SHP77 treated with DMSO at 0.1 percent for 48 hours (cell line): ENCODE results near the gene SOBP.

Experiments used
- DNase-seq: peaks from one replicate; lab custom pipeline; 2025; lab: John Stamatoyannopoulos, UW

Gene SOBP

DNA sequence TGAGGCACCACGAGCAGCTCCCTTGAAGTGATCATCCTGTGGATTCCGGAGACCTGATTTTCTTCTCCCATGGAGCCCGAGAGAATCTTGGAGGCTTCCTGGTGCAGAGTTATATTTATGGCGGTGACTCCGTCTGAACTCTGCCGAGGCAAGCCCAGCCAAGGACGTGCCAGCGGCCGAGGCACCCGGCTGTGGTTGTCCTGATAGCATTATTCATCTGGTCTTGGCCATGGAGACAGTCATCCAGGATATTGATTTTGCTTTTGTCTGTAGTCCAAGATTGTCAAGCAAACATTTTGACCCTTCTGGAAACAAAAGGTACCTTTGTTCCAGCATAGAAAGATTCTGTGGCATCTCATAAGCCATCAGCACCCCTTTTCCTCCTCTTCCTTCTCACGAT lies 170.9 kb downstream of the SOBP start:
- no peak for DNase-seq

DNA sequence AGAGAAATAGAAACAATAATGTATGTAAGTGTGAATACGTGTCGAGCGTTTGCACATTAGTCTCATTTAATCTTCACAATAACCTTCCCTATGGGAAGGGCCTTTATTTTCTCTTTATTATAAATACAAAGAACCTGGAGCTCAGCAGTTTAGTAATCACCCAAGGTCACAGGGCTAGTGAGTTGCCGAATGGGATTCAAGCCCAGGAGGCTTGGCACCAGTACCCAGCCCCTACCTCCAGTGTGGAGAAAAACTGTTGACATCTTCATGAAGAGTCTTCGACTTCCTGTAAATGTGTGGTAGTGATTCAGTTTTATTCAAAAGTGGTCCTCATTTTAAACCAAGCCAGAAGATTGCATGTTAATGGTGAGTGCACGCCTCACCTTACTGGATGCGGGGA lies 171.4 kb downstream of the SOBP start:
- DNase-seq = no peak

DNA sequence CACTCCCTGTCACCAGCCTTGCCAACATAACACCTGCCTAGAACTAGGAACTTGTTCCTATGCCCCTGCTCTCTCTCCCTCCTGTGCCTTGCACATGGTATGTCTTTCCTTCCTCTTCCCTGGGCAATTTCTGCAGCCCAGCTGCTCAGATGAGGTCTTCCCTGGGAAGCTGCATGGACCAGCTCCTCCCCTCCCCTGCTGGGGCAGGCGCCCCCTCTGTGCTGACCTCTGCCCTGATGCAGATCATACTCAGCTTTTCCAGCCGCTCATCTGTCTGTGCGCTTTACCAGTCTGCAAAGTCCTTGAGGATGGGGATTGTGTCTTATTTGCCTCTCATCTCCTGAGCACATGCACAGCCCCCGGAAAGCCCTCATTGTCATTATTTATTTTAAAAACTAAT lies 172.4 kb downstream of the SOBP start:
- no peak for DNase-seq

DNA sequence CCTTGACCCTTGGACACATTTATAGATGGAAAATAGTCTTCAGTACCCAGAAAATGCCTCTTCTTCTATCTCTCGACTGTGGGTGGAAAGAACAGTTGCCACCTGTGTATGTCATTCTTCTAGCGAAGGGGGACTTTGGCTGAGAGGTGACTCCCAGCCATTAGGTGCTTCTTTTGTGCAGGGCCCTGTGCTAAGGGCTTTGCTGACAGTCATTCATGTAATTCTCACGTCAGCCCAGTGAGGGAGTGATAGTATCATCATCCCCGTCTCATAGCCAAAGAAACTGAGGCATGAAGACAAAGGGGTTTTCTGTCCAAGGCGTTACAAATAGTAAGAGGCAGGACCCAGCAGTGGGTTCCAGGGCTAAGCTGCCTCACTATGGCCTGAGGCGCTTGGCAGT lies 173.4 kb downstream of the SOBP start:
- no peak for DNase-seq

DNA sequence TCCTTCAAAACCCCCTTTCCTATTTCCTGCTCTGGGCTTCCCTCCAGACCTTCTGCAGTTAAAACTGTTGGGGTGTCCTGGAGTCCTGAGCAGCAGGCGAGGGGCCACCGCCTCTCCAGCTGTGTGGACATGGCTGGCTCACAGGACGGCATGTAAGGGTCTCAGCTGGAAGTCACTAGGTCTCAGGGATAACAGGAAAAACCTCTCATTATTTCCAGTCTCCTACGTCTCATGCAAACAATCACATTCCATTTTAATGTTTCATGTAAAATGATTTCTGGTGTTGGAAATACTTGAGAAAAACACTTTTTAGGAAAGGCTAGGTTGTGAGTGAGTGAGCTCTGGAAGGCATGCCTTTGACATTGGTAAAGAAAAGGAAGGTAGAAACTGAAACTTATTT lies 175.5 kb downstream of the SOBP start:
- DNase-seq = no peak

DNA sequence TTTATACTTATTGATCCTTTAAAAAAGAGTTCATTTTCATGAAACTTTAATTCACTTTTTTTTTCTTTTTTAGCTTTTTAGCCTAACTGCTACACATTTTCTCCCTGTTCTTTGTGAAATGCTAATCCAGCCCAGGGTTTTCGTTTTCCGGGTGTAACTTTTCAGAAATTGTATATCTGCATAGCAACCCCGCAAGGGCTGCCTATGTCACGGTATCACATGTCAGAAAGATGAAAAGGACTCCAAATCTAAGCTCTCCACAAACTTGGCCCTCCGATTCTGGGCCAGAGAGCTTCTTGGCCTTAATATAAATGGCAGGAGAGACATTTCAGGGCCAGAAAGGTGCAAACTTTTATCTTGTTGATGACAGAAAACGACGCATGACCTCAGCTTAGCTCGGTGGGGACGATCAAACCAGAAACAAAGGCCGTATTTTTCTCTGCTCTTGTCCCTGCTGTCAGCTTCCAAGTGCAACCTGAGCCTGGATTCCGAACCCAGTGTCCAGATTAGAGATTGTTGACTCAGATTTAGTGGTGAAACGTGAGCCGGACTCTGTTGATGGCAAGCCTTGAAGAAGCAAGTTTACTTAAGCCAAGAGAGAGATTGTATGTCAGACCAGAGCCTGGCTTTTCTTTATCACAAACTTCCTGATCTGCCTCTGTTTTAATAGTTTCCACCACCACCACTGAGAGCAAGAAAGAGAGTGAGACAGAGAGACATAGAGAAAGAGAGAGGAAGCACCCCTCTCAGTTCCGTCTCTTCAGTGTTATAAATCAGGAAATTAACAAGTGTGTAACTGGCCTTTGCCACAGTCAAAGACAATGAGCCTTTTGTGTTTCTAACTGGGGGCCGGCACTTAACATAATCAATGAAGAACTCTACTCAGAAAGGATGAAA lies 176.4 kb downstream of the SOBP start:
- DNase-seq = no peak

DNA sequence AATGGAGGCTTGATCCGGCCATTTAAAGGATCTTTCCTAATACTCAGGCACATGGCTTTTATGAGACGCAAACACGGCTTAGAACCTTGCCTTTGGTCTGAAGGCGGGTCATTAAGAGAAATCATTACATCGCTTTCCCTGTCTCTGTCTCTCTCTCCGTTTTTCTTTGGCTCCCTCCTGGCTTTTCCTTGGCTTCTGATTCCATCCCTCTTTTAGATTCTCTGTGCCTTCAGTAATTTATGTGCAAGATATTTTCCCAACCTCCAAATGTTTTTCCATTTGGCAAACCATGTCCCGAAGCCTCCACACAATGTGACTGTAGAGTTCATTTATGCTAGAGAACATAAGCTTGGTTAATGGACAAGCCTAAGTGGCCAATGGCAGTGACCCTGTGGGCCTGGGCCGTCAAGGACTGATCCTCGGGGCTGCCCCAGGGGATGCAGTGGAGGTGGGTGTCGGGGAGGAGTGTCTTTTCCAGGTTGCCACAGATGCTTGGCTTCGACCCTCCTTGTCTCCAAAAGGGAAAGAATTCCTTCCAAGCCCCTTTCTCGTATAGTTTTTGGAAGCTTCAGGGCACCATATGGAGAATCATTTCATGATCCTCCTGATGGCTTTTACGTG lies 177.2 kb downstream of the SOBP start:
- no peak for DNase-seq

DNA sequence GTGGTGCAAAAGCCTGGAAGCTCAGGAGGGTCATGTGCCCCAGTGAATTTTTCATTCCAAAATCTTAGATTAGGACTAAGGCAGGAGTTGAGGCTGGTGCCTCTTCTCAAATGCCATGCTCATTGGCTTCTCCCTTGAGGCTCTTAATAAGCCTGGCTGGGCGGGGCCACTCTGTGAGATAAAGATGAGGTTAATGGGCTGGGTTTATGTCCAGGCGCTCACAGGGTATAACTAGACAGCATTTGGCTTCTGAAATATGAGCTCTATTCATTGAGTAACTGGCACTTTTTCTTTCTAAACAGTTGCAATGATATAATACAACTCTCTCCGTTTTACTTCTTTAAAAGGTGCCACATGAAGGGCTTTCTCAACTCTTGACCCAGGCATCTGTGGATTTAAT lies 177.9 kb downstream of the SOBP start:
- DNase-seq = no peak

DNA sequence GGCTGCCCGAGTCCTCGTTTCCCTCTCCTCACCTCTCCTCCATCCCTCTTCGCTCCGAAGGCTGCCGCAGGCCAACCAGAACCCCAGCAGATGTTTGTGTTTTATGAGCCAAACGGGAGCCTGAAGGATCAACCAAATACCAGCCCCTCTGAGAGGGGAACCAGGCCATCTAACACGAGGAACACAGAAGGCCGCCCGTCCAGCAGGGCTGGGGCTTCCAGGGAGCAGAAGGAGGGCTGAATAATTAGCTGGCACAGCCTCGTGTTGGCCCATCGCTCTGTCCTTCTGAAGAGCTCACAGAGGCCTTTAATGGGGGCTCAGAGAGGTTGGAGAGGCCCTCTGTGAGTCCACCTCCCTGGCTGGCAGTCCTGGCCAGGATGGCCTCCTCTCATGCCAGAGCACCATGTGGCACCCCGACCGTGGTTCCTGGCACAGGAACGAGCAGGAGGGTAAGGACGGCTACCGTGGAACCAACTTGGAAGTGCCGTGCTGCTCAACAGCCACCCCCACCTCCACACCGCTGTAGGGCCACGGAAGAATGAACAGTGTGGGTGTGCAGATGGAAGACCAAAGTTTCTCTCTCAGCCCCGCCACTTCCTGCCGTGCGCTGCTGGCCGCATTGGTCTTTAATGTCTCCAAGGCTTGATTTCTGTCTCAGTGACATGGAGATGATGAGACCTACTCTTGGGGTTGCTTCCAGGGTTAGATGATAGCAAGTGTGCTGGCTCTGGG lies 179.0 kb downstream of the SOBP start:
- no peak for DNase-seq

DNA sequence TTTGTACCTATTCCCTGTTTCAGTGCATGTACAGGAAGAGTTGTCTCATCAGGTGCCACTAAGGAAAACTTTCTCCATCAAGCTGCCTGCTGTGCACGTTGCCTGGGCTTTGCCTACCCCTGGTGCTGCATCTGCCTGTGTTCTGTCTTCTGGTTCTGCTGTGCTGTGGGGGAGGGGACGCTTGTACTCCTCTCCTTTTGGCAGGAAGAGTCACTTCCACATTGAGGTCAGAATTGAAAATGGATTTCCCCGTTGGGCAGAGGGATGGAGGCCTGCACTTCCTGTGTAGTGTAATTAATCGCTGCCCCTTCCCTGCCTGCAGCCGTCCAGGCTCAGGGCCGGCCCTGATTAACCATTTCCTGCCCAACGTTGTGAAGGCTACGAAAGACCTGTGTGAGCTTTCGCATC lies 180.9 kb downstream of the SOBP start:
- peak; percentile 85 for DNase-seq

DNA sequence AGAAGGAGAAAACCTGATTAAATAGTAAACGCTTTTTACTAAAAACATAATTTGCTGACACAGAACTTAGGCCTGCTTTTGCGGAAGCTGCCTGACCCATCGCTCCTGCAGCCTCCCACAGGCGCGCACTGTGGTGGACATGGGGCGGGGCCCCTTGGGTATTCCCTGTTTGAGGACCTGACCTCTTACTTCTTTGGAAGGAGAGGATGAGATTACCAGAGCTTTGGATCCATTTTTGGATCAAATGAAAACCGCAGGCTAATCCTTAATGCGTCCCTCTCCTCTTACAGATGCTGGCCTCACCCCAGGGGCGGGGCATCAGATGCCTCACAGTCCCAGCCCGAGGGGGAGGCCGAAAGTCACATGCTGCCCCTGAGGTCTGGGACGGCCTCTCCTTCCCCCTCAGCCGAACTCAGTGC lies 183.2 kb downstream of the SOBP start:
- no peak for DNase-seq

DNA sequence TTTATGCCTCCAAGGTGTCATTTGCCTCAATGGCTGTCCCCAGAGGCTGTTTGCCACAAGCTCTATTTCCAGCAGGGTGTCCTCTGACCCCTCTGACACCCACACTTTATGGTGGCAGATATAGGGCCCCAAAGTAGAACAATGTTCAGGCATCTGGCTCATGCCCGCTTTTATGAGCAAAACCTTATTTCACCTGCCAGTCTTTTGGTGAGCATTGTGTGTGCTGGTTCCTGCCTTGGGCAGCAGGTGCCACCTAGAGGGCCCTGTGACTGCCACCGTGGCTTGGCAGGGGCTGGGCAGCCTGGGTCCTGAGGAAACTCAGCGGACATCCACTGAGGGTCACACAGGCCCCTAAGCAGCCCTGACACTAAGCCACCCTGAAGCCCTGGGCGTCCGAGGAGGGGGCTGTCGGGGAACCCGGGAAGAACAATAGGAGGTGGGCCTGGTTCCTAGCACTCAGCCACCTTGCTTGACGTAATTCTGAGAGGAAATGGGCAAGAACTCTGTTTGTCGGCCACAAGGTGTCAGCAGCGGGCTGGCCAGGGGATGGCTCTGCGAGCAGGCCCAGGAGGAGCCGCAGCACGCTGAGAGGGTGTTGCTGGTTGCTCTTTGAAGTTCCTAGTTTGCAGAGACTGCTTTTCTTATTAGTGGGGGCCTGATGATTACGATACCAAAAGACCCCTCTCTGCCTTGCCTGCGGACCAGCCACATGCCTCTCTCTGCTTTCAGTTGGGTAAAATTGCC lies 185.2 kb downstream of the SOBP start:
- DNase-seq = peak; percentile 93

DNA sequence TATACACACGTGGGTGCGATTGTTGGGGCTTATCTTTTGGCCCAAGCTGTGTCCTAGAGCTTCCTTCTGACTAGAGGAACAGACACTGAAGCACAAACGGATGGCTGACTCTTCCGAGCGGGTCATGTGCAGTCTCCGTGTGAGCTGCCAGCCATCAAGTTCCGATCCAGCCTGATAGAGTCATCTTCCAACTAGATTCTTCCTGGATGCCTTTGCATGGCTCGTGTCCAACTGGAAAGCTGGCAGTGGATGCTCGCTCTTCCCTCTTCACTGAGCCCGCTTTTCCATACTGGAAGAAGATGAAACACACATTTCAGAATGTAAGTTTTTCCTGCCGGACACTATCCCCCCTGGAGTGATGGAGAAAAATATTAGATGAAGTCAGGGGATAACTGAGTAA lies 186.1 kb downstream of the SOBP start:
- no peak for DNase-seq

DNA sequence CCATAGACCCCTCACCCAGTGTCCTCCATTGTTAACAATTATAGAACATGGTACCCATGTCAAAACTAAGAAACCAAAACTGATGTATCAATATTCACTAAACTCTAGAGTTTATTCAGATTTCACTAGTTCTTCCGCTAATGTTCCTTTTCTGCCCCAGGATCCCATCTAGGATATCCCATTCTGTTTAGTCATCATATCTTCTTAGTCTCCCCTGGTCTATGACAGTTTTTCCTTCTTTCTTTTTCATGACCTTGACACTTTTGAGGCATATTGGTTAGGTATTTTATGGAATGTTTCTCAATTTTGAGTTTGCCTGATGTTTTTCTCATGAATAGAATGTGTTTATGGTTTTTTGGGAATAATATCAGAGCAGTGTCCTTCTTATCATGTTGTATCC lies 187.5 kb downstream of the SOBP start:
- DNase-seq = no peak

DNA sequence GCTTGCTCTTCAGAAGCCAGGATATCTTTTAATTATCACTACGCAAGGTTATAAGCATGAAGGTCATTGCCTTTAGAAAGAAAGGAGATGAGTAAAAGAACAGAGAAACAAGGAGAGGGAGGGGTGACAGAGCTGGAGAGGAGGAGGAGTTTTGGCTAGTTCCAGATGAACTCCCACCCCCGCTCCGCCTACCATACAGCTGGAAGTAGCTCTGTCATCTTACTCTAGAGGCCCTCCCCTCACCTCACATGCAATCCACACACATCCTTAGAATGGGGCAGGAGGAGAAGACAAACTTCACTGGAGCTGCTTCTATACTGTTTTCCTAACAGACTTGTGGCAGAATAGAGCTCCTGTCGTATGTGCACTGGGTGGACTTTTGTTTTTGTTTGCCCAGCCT lies 189.5 kb downstream of the SOBP start:
- DNase-seq = no peak

DNA sequence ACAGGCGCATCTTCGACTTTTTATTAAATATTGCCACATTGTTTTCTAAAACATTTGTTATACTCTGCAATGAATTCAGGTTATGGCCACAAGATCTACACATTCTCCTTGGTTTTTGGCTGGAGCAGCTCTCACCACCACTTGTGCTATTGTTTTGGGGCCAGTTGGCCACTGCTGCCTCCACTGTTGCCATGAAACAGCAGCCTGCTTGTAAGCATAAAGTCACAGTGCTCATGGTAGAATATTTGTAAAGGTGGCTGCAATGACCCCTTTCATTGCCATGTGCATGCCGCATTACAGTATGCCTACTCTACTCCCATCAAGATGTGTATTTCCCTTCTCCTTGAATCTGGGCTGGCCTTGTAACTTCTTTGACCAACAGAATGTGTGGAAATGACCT lies 192.8 kb downstream of the SOBP start:
- no peak for DNase-seq

DNA sequence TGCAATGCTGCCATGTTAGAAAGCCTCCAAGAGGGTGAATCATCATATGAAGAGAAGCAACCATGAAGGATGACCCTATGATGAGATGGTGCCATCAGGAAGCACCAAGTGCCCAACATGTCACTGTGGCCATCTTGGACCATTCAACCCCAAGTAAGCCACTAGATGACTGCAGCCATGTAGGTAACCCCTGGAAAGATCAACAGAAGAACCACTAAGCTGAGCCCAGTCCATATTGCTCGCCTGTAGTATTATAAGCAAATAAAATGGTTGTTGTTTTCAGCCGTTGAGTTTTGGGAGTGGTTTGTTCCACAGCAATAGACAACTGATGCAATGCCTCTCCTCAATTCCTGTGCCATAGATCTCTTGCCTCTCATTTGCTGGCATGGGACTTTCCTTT lies 193.3 kb downstream of the SOBP start:
- no peak for DNase-seq

DNA sequence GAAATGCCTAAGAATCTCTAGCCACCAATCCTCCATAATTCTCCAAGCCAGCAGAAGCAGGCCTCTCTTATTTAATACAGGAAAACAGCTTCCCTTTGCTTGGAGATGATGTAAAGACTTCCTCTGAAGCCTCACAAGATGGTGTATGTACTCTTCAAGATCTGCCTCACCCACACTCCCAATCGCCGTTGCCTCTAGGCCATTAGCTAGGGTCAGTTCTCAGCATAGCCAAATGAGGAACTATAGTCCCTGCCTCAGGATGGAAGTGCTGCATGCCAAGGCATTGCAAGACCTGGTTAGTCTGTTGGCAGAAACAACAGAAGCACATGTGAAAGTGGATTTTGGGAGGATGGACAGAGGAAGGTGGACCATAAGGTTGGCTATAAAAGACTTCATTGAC lies 195.1 kb downstream of the SOBP start:
- DNase-seq = no peak

DNA sequence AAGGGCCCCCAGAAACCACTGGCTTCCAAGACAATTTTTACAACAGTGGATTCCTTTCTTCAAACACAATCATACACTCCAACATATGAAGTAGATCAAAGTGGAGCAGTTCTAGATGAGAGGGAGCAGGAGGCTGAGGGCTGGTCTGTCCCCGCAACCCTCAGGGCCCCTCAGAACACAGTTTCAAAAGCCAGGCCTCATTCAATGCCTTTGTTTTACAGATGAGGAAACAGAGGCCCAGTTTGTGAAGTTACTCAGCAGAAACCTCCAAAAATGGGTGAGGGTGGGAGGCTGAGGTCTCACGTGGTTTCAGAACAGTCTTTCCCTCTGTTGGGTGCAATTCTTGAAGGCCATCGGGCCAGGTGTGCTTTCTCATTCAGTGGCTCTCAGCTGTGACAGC lies 199.3 kb downstream of the SOBP start:
- DNase-seq = no peak

DNA sequence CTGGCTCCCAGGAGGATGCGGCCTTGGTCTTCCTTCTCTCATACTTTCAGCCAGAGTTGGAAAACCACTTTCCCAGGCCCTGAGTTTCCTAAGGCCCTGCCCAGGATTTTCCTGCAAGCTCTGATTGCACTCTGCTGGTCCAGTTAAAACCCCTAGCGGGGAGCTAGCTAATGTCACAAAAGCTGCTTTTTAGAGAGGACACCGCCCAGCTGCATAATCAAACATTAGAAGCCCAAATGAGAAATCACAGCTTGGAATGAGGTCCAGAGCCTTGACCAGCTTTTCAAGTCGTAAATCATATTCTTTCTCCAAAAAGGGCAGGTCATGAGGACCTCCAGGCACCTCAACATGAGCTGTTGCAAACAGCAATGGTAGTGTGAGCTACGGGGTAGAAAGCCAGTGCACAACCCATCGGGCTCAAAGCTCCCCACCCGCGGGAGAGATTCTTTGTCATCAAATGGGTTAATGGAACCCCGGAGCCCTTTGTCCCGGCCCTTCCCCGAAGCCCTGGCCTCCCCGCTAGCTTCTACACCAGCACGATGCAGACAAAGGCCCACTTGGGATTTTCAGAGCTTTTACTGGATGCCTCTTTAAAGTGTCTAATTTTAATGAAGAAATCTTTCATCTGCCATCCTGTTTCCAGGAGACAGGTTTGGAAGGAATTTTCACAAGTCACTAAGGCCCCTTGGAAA lies 200.2 kb downstream of the SOBP start:
- no peak for DNase-seq

DNA sequence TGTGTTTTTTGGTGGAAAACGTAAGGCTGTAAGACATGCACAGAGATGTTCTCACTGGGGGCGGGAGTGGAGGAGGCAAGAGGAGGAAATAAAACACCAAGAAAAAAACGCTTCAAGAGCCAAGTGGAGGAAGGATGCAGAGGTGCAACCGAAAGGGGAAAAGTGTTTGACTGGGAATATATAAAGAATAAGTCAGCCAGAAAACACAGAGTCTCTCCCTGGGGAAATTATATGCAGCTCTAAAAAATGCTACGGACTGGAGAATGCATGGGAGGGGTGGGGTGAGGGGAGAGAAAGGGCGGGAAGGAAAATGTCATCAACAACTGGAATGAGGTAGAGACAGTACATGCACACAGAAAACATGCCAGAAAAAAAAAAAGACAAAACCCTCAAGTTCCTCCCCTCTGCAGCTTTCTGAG lies 200.7 kb downstream of the SOBP start:
- DNase-seq = no peak
